ENCODE data around the gene SLC6A18. TPM values are rescaled to one million over a fixed set of nuclear protein-coding genes. Genes with fewer than 3 reads are reported as not detected.
A peak's percentile ranks its signal among the peaks of the same experiment; 100 is the strongest.

Gene SLC6A18
- total RNA-seq, 2 donors from 2014 or later, result not detected

GRCh38 chr5:1204693-1205242 is 20.4 kb upstream of the SLC6A18 start:
- intact Hi-C loops (cut with DNase I), result loop anchor here (5.0 kb wide), 1 partner anchor 32 kb away; no protein-coding TSS in a partner anchor
- no peak overlapping the region for H3K4me3 ChIP-seq
- H3K27me3 ChIP-seq, result no peaks in the 10 kb centered on the region

GRCh38 chr5:1205255-1206180 is 19.7 kb upstream of the SLC6A18 start:
- Histone ChIP-seq H3K27ac (peak overlapping the region in 3 of 4 donors; percentile 56 to 78 (median 67)), H3K36me3 (replicated peaks in 1 of 2; ENCODE audit: insufficient read depth in 1 of 2, low read depth in 2 of 2) (no peaks in the 10 kb centered on the region), H3K4me1 (peaks cover 14% of the 10 kb centered on the region), H3K4me3 (no peak overlapping the region), H3K9me3 (no peaks in the 10 kb centered on the region), H3K27me3 (no peaks in the 10 kb centered on the region)
- TF ChIP-seq POLR2A (IDR thresholded peaks at IDR 0.05), result no peak
- TF ChIP-seq, protein P1, sequence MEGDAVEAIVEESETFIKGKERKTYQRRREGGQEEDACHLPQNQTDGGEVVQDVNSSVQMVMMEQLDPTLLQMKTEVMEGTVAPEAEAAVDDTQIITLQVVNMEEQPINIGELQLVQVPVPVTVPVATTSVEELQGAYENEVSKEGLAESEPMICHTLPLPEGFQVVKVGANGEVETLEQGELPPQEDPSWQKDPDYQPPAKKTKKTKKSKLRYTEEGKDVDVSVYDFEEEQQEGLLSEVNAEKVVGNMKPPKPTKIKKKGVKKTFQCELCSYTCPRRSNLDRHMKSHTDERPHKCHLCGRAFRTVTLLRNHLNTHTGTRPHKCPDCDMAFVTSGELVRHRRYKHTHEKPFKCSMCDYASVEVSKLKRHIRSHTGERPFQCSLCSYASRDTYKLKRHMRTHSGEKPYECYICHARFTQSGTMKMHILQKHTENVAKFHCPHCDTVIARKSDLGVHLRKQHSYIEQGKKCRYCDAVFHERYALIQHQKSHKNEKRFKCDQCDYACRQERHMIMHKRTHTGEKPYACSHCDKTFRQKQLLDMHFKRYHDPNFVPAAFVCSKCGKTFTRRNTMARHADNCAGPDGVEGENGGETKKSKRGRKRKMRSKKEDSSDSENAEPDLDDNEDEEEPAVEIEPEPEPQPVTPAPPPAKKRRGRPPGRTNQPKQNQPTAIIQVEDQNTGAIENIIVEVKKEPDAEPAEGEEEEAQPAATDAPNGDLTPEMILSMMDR (IDR thresholded peaks at IDR 0.05), result no peak
- intact Hi-C loops (cut with DNase I), result loop anchor here (5.0 kb wide), 1 partner anchor 33 kb away; no protein-coding TSS in a partner anchor
- ATAC-seq (no peak), DNase-seq (no peak)
- WGBS, 2 donors, result 68 to 72% methylated on average over 10 to 11 of the region's 11 CpGs

More at GRCh38 chr5:1204693-1205242, 20.4 kb upstream of the SLC6A18 start:
- no peak for TF ChIP-seq POLR2A (IDR thresholded peaks at IDR 0.05)
- TF ChIP-seq, protein P1 (IDR thresholded peaks at IDR 0.05), result peak; percentile 31 to 84 (median 76)
- peaks cover 18% of the 10 kb centered on the region for H3K4me1 ChIP-seq
- no peaks in the 10 kb centered on the region for H3K36me3 ChIP-seq (replicated peaks in 1 of 2; ENCODE audit: insufficient read depth in 1 of 2, low read depth in 2 of 2)
- WGBS, 2 donors, result 17 to 20% methylated on average over 15 to 18 of the region's 18 CpGs
- H3K27ac ChIP-seq, result peak overlapping the region in 3 of 4 donors; percentile 56 to 78 (median 67)
- no peaks in the 10 kb centered on the region for H3K9me3 ChIP-seq
- DNase-seq (peak; percentile 58 to 87 (median 78)), ATAC-seq (peak; percentile 92)

DNA sequence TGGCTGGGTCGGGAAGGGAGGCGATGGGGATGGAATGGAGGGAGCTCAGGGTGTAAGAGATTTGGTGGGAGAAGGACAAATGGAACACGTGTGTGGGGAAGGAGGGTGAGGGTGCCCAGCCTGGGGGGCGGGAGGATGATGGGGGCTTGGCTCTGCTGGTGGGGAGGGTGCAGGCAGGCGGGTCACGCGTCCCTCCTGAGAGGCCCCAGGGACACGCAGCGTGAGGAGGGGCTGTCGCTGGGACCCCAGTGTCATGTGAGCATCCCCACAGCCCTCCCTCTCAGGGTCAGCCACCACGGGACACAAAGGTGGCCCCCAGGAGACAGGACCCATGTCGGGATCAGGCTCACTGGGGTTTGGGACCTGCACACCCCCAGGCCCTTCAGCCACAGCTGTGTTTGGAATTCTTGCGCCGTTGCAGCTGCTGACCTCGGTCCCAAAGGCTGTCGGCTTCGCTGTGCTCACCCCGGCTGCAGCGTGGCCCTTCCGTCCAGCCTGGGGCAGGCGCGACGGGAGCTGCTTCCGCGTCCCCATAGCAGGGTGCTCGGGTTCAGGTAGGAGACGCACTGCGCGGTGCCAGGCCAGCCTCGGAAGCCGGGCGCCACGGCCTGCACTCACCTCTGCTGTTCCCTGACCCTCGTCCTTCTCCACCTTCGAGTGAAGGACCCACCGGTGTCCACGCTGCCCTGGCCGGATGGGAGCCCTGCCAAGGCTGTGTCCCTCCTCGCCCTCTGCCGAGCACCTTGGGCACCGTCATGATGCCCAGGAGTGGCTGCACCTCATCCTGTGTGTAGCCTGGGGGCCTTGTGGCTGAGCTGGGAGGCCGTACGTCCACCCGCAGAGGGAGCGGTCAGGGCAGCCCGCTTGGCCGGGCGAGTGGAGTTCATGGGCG is 18.4 kb upstream of the SLC6A18 start:
- Histone ChIP-seq H3K27ac (no peak overlapping the region), H3K4me3 (no peak overlapping the region), H3K4me1 (peaks cover 14% of the 10 kb centered on the region), H3K36me3 (replicated peaks in 1 of 2; ENCODE audit: insufficient read depth in 1 of 2, low read depth in 2 of 2) (no peaks in the 10 kb centered on the region), H3K27me3 (no peaks in the 10 kb centered on the region), H3K9me3 (no peaks in the 10 kb centered on the region)
- 83 to 89% methylated on average over 14 to 48 of the region's 49 CpGs for WGBS, 2 donors
- ATAC-seq, result no peak
- intact Hi-C loops (cut with DNase I), result loop anchor here (5.0 kb wide), 1 partner anchor 34 kb away; no protein-coding TSS in a partner anchor
- no peak for DNase-seq
- TF ChIP-seq POLR2A (IDR thresholded peaks at IDR 0.05), result no peak
- TF ChIP-seq, protein P1 (IDR thresholded peaks at IDR 0.05), result no peak

- TF ChIP-seq, protein P1 (IDR thresholded peaks at IDR 0.05), result no peak
- TF ChIP-seq POLR2A (IDR thresholded peaks at IDR 0.05), result no peak
- no peak overlapping the region for H3K4me3 ChIP-seq
- no peaks in the 10 kb centered on the region for H3K9me3 ChIP-seq
- DNase-seq, result no peak
- ATAC-seq, result no peak
- 73 to 79% methylated on average over 6 of the region's 6 CpGs for WGBS, 2 donors
- no peak overlapping the region for H3K27ac ChIP-seq
- intact Hi-C loops (cut with DNase I), result loop anchor here (5.0 kb wide), 1 partner anchor 35 kb away; no protein-coding TSS in a partner anchor
- no peaks in the 10 kb centered on the region for H3K27me3 ChIP-seq
- no peaks in the 10 kb centered on the region for H3K36me3 ChIP-seq (replicated peaks in 1 of 2; ENCODE audit: insufficient read depth in 1 of 2, low read depth in 2 of 2)
- H3K4me1 ChIP-seq, result peaks cover 14% of the 10 kb centered on the region
Observed at GRCh38 chr5:1207555-1207954, 17.6 kb upstream of the SLC6A18 start.
